HG03175 (cell line): ENCODE results near the gene NDRG3.
"Not testable (repeated sequence)": the region's sequence is repeated elsewhere in the genome, so short reads cannot be mapped to it uniquely, and the experiment has no call there.

Source experiments
- ATAC-seq: cut with Tn5 transposase; IDR thresholded peaks from one replicate; pipeline ENCODE4 v1.9.1; 2021; ENCODE audit warnings: mild to moderate bottlenecking, moderate library complexity; ENCODE audit not compliant: unreplicated experiment

NDRG3 gene

GRCh38 chr20:36608388-36608728, 137.5 kb downstream of the NDRG3 start:
- ATAC-seq, result not testable (repeated sequence)

GRCh38 chr20:36607586-36608387, 138.1 kb downstream of the NDRG3 start:
- ATAC-seq, result no peak

GRCh38 chr20:36606158-36607066, 139.5 kb downstream of the NDRG3 start:
- no peak for ATAC-seq

- ATAC-seq, result peak; percentile 83
Measured at GRCh38 chr20:36605399-36606157, 140.3 kb downstream of the NDRG3 start, which contains the start of gene RAB5IF. TSS of gene RAB5IF (plus strand) at chr20:36605779. CDS start at chr20:36605952, 173 bp downstream.

- ATAC-seq, result peak; percentile 26
Measured at GRCh38 chr20:36604952-36605398, 140.9 kb downstream of the NDRG3 start.
